K562 treated with DMSO at 1 percent for 4 hours (cell line): Measurements from ENCODE around the gene GALNT1. TPM values are rescaled to one million over a fixed set of nuclear protein-coding genes. Genes with fewer than 3 reads are reported as not detected.

Experiments
- total RNA-seq: library from RNA; unstranded; fragments of 300-600 nt; gene quantifications from 2 replicates; pipeline ENCODE4 v1.2.3, GENCODE V29; 2022; ENCODE audit not compliant: insufficient read depth

The GALNT1 gene
- 20.0 and 27.2 TPM in 2 replicates for total RNA-seq

GRCh38 chr18:35581546-35581897 lies at the start of gene GALNT1:
TSS of gene GALNT1 (plus strand) at chr18:35581740. CDS start at chr18:35654663, 72,923 bp downstream.

Other genes starting within 250 kb of the GALNT1 start
- gene ZNF24, start 237.3 kb upstream of the GALNT1 start, total RNA-seq, result 25.7 and 36.1 TPM in 2 replicates
- 0.92 and 4.7 TPM in 2 replicates for gene ZNF396, start 204.4 kb upstream of the GALNT1 start, total RNA-seq
- 22.4 and 24.6 TPM in 2 replicates for gene INO80C, start 83.8 kb upstream of the GALNT1 start, total RNA-seq